A549 (cell line): ENCODE measurements around the gene TMEM170A.

Experiments used
- CBX8 ChIP-seq: fragments of 200-600 bp; sonication (generic); IDR thresholded peaks from 2 replicates; pipeline ENCODE4 v1.6.1; 2016
- MAFK ChIP-seq: fragments of 450-650 bp; IDR thresholded peaks from 2 replicates; pipeline ENCODE4 v1.6.1; 2014; ENCODE audit not compliant: partially characterized antibody
- SMC3 ChIP-seq: fragments of >200 bp; sonication (Bioruptor Twin); formaldehyde crosslinking; IDR thresholded peaks from 3 replicates; pipeline ENCODE4 v1.6.1; 2018; ENCODE audit warnings: inconsistent platforms
- TF ChIP-seq, protein P1 (sequence below): fragments of >200 bp; sonication (Bioruptor Twin); formaldehyde crosslinking; IDR thresholded peaks from 3 replicates; pipeline ENCODE4 v1.5.1; 2016

DNA sequence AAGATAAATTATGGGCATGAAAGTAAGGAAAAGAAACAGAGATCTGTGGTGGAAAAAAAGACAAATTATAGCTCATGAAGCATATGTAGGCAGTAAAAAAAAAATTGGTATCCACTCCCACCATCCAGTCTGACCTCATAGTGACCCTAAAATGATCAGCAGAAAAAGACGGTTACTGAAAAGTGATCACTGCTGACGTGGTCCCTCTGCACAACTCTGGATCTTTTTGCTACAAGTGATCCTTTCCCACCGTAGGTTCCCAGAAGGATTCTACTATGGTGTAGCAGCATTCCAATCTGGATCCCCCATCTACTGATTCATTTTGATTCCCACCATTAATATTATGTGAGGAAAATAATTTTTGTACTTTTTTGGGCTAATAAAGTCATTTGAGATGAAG, 41.6 kb upstream of the TMEM170A start:
- TF ChIP-seq CBX8 = no peak
- TF ChIP-seq, protein P1, sequence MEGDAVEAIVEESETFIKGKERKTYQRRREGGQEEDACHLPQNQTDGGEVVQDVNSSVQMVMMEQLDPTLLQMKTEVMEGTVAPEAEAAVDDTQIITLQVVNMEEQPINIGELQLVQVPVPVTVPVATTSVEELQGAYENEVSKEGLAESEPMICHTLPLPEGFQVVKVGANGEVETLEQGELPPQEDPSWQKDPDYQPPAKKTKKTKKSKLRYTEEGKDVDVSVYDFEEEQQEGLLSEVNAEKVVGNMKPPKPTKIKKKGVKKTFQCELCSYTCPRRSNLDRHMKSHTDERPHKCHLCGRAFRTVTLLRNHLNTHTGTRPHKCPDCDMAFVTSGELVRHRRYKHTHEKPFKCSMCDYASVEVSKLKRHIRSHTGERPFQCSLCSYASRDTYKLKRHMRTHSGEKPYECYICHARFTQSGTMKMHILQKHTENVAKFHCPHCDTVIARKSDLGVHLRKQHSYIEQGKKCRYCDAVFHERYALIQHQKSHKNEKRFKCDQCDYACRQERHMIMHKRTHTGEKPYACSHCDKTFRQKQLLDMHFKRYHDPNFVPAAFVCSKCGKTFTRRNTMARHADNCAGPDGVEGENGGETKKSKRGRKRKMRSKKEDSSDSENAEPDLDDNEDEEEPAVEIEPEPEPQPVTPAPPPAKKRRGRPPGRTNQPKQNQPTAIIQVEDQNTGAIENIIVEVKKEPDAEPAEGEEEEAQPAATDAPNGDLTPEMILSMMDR = no peak
- no peak for TF ChIP-seq MAFK
- TF ChIP-seq SMC3 = no peak
